PC-9 (cell line): ENCODE data around the gene IWS1. TPM values are rescaled to one million over a fixed set of nuclear protein-coding genes. Genes with fewer than 3 reads are reported as not detected.

ENCODE experiments used
- BruUV-seq: library from RNA; stranded (reverse); fragments of 400-500 nt; replicated peaks from 2 replicates; lab custom pipeline; 2021; lab: Mats Ljungman, UMichigan
- CTCF ChIA-PET: fragments of 300-600 bp; sonication (Branson Sonifier 250); formaldehyde crosslinking; loops from one replicate; lab custom pipeline; 2022; ENCODE audit warnings: antibody characterized with exemption; lab: Charles Lee
- POLR2A ChIA-PET: fragments of 300-600 bp; sonication (Branson Sonifier 250); formaldehyde crosslinking; loops from one replicate; lab custom pipeline; 2022; ENCODE audit warnings: antibody characterized with exemption; ENCODE audit not compliant: unreplicated experiment; lab: Charles Lee
- DNase-seq, 2 experiments: peaks; one replicate each; pipeline versions ENCODE4 v3.0.0 to v3.0.0-alpha.2; 2015 to 2022; ENCODE audit warnings: mixed read lengths in 1 of 2
- H2AFZ ChIP-seq: fragments of 200-600 bp; sonication (generic); 2 replicates; pipeline ENCODE4 v1.8.1; 2017; ENCODE audit warnings: antibody characterized with exemption
- H3F3A ChIP-seq: fragments of 200-600 bp; sonication (generic); 2 replicates; pipeline ENCODE4 v1.8.1; 2017; ENCODE audit warnings: antibody characterized with exemption, mild to moderate bottlenecking, low read depth; ENCODE audit not compliant: insufficient read depth
- H3K27ac ChIP-seq: fragments of 200-600 bp; sonication (generic); 2 replicates; pipeline ENCODE4 v1.6.1; 2016; ENCODE audit warnings: mixed run types
- H3K27me3 ChIP-seq: fragments of 200-600 bp; sonication (generic); 2 replicates; pipeline ENCODE4 v1.6.1; 2016; ENCODE audit warnings: low read depth, mixed run types; ENCODE audit not compliant: insufficient read depth
- H3K36me3 ChIP-seq: fragments of 200-600 bp; sonication (generic); 2 replicates; pipeline ENCODE4 v1.6.1; 2016; ENCODE audit warnings: low read depth, mixed run types
- H3K4me1 ChIP-seq: fragments of 200-600 bp; sonication (generic); replicated peaks from 2 replicates; pipeline ENCODE4 v1.6.1; 2016; ENCODE audit warnings: mixed run types; ENCODE audit not compliant: insufficient read depth
- H3K4me2 ChIP-seq: fragments of 200-600 bp; sonication (generic); 2 replicates; pipeline ENCODE4 v1.6.1; 2017; ENCODE audit warnings: mixed run types
- H3K4me3 ChIP-seq: fragments of 200-600 bp; sonication (generic); 2 replicates; pipeline ENCODE4 v1.6.1; 2016; ENCODE audit warnings: mixed run types
- H3K79me2 ChIP-seq: fragments of 200-600 bp; sonication (generic); 2 replicates; pipeline ENCODE4 v1.6.1; 2017; ENCODE audit warnings: low read depth, mixed run types
- H3K9me2 ChIP-seq: fragments of 200-600 bp; sonication (generic); 2 replicates; pipeline ENCODE4 v1.8.1; 2017; ENCODE audit warnings: mild to moderate bottlenecking; ENCODE audit not compliant: insufficient read depth
- H3K9me3 ChIP-seq: fragments of 200-600 bp; sonication (generic); 2 replicates; pipeline ENCODE4 v1.8.1; 2016; ENCODE audit warnings: low read depth; ENCODE audit not compliant: insufficient read depth
- H4K20me1 ChIP-seq: fragments of 200-600 bp; sonication (generic); 2 replicates; pipeline ENCODE4 v1.8.1; 2017; ENCODE audit not compliant: insufficient read depth
- EZH2 ChIP-seq: fragments of 200-600 bp; sonication (generic); IDR thresholded peaks from 2 replicates; pipeline ENCODE4 v1.8.0; 2017; ENCODE audit warnings: antibody characterized with exemption, low read depth
- intact Hi-C: fragments of 100-400 bp; cut with micrococcal nuclease; formaldehyde crosslinking; loops from one replicate; pipeline ENCODE4 v1.10.0; 2022; ENCODE audit not compliant: unreplicated experiment
- total RNA-seq: library from RNA; stranded (reverse); gene quantifications from 2 replicates; pipeline ENCODE4 v1.2.3, GENCODE V29; 2021
- TF ChIP-seq, protein P1 (sequence below): fragments of 200-600 bp; sonication (generic); conservative IDR thresholded peaks from 2 replicates; pipeline ENCODE4 v1.6.1; 2017; ENCODE audit warnings: mixed run types, antibody characterized with exemption, mild to moderate bottlenecking, moderate library complexity

IWS1 gene
- total RNA-seq, 1 experiment from 2014 or later: 47.3 TPM

GRCh38 chr2:127514076-127514475 is 12.2 kb downstream of the IWS1 start:
- Histone ChIP-seq H3K79me2 (peaks cover 100% of the 10 kb centered on the region), H4K20me1 (peaks cover 95% of the 10 kb centered on the region), H3K4me3 (no peak overlapping the region), H3K9me2 (no peaks in the 10 kb centered on the region), H3K4me1 (peaks cover 16% of the 10 kb centered on the region), H2AFZ (no peak overlapping the region), H3K9me3 (no peaks in the 10 kb centered on the region), H3K27me3 (no peaks in the 10 kb centered on the region), H3K27ac (no peak overlapping the region), H3K36me3 (peaks cover 37% of the 10 kb centered on the region), H3F3A (peaks cover 28% of the 10 kb centered on the region), H3K4me2 (no peak overlapping the region)
- no peak for DNase-seq
- ChIA-PET POLR2A (no interaction called here), CTCF (no interaction called here)
- no peak for TF ChIP-seq EZH2
- TF ChIP-seq, protein P1, sequence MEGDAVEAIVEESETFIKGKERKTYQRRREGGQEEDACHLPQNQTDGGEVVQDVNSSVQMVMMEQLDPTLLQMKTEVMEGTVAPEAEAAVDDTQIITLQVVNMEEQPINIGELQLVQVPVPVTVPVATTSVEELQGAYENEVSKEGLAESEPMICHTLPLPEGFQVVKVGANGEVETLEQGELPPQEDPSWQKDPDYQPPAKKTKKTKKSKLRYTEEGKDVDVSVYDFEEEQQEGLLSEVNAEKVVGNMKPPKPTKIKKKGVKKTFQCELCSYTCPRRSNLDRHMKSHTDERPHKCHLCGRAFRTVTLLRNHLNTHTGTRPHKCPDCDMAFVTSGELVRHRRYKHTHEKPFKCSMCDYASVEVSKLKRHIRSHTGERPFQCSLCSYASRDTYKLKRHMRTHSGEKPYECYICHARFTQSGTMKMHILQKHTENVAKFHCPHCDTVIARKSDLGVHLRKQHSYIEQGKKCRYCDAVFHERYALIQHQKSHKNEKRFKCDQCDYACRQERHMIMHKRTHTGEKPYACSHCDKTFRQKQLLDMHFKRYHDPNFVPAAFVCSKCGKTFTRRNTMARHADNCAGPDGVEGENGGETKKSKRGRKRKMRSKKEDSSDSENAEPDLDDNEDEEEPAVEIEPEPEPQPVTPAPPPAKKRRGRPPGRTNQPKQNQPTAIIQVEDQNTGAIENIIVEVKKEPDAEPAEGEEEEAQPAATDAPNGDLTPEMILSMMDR: no peak
- no TSS peak for BruUV-seq
- intact Hi-C loops: no loop called here

DNA sequence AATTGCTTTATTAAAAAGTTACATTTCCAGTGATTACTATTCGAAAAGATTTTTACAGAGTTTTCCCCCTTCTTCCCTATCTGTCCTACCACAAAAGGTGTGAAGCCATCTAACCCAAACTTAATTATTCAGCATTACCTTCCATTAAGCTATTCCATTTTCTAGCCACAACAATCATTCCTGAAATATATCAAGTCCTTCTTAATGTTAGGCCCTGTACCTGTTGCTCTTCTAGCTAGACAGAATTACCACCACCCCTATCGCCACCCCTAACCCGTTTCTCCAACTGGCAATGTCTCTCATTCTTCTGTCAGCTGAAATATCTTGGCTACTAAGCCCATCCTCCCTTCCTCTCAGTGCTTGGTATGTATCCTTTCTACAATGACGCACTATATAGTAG is 13.9 kb downstream of the IWS1 start:
- POLR2A ChIA-PET: no interaction called here
- Histone ChIP-seq H3K9me2 (no peaks in the 10 kb centered on the region), H3K36me3 (peaks cover 30% of the 10 kb centered on the region), H3K9me3 (no peaks in the 10 kb centered on the region), H3K27me3 (no peaks in the 10 kb centered on the region), H3K4me1 (peaks cover 32% of the 10 kb centered on the region), H4K20me1 (peaks cover 97% of the 10 kb centered on the region), H3K4me3 (no peak overlapping the region), H3K27ac (no peak overlapping the region), H3K79me2 (peaks cover 96% of the 10 kb centered on the region), H2AFZ (no peak overlapping the region), H3K4me2 (no peak overlapping the region), H3F3A (peaks cover 43% of the 10 kb centered on the region)
- CTCF ChIA-PET: no interaction called here
- TF ChIP-seq, protein P1: no peak
- TF ChIP-seq EZH2: no peak
- DNase-seq: no peak
- no TSS peak for BruUV-seq
- intact Hi-C loops: no loop called here

GRCh38 chr2:127511917-127512316 is 14.4 kb downstream of the IWS1 start:
- DNase-seq: no peak
- intact Hi-C loops: no loop called here
- Histone ChIP-seq H3K9me2 (no peaks in the 10 kb centered on the region), H3K4me2 (no peak overlapping the region), H3K9me3 (no peaks in the 10 kb centered on the region), H3K27ac (no peak overlapping the region), H3K27me3 (no peaks in the 10 kb centered on the region), H3K4me3 (no peak overlapping the region), H3K79me2 (peaks cover 96% of the 10 kb centered on the region), H3K36me3 (peaks cover 29% of the 10 kb centered on the region), H3F3A (peaks cover 44% of the 10 kb centered on the region), H3K4me1 (peaks cover 34% of the 10 kb centered on the region), H2AFZ (no peak overlapping the region), H4K20me1 (peaks cover 97% of the 10 kb centered on the region)
- ChIA-PET CTCF (no interaction called here), POLR2A (no interaction called here)
- no peak for TF ChIP-seq EZH2
- TF ChIP-seq, protein P1: no peak
- BruUV-seq: no TSS peak
